ENCODE results near the gene MMP21. TPM values are rescaled to one million over a fixed set of nuclear protein-coding genes. Genes with fewer than 3 reads are reported as not detected.

The MMP21 gene
- polyA plus RNA-seq, 2 of the 4 experiments (the other 2 are of a cell fraction) = 0.04 TPM; not detected in 1

DNA sequence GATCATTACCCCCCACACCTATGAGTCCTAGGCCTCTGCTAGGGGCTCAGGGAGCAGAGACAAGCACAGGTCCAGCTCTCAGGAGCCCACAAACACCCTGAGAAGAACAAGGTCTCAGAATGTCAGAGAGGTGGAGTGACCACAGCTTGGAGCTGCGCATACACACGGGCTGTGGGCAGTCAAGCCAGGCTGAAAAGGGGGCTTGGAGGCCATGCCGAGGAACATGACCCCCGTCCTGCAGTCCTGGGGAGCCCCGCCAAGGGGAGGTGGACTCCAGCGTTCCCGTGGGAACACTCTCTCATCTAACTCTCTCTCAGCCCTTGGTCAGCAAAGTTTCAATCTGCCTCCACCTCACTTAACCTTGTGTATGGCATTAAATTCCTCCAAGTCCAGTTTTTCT lies 7.8 kb upstream of the MMP21 start:
- no peak for DNase-seq (ENCODE audit: low read depth in 1 of 2, low spot score in 1 of 2)
- ChIA-PET CTCF (no interaction called here), POLR2A (no interaction called here)
- no peak for ATAC-seq
- no peak for FAIRE-seq
- no peak for TF ChIP-seq POLR2A (IDR thresholded peaks at IDR 0.05; ENCODE audit: low read length)
- TF ChIP-seq KDM1A (IDR thresholded peaks at IDR 0.05; ENCODE audit: low read depth) = no peak
- TF ChIP-seq ZNF302 (CRISPR knock-in tag; IDR thresholded peaks at IDR 0.05) = no peak
- TF ChIP-seq TP53 (CRISPR knock-in tag; IDR thresholded peaks at IDR 0.05) = no peak
- no peak for TF ChIP-seq RNF2 (IDR thresholded peaks at IDR 0.05; ENCODE audit: borderline replicate concordance, low read depth)
- no peak for TF ChIP-seq ZC3H11A (IDR thresholded peaks at IDR 0.05)
- no peak for TF ChIP-seq ESRRA (IDR thresholded peaks at IDR 0.05; ENCODE audit: borderline replicate concordance, low read length)
- no peak for TF ChIP-seq TFCP2L1 (CRISPR knock-in tag; IDR thresholded peaks at IDR 0.05)
- TF ChIP-seq, protein P1, sequence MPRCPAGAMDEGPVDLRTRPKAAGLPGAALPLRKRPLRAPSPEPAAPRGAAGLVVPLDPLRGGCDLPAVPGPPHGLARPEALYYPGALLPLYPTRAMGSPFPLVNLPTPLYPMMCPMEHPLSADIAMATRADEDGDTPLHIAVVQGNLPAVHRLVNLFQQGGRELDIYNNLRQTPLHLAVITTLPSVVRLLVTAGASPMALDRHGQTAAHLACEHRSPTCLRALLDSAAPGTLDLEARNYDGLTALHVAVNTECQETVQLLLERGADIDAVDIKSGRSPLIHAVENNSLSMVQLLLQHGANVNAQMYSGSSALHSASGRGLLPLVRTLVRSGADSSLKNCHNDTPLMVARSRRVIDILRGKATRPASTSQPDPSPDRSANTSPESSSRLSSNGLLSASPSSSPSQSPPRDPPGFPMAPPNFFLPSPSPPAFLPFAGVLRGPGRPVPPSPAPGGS (IDR thresholded peaks at IDR 0.05) = no peak
- TF ChIP-seq, protein P2, sequence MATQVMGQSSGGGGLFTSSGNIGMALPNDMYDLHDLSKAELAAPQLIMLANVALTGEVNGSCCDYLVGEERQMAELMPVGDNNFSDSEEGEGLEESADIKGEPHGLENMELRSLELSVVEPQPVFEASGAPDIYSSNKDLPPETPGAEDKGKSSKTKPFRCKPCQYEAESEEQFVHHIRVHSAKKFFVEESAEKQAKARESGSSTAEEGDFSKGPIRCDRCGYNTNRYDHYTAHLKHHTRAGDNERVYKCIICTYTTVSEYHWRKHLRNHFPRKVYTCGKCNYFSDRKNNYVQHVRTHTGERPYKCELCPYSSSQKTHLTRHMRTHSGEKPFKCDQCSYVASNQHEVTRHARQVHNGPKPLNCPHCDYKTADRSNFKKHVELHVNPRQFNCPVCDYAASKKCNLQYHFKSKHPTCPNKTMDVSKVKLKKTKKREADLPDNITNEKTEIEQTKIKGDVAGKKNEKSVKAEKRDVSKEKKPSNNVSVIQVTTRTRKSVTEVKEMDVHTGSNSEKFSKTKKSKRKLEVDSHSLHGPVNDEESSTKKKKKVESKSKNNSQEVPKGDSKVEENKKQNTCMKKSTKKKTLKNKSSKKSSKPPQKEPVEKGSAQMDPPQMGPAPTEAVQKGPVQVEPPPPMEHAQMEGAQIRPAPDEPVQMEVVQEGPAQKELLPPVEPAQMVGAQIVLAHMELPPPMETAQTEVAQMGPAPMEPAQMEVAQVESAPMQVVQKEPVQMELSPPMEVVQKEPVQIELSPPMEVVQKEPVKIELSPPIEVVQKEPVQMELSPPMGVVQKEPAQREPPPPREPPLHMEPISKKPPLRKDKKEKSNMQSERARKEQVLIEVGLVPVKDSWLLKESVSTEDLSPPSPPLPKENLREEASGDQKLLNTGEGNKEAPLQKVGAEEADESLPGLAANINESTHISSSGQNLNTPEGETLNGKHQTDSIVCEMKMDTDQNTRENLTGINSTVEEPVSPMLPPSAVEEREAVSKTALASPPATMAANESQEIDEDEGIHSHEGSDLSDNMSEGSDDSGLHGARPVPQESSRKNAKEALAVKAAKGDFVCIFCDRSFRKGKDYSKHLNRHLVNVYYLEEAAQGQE (IDR thresholded peaks at IDR 0.05) = no peak
- TF ChIP-seq, protein P3, sequence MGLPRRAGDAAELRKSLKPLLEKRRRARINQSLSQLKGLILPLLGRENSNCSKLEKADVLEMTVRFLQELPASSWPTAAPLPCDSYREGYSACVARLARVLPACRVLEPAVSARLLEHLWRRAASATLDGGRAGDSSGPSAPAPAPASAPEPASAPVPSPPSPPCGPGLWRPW (IDR thresholded peaks at IDR 0.05) = no peak
- no peak for TF ChIP-seq SREBF2 (IDR thresholded peaks at IDR 0.05)
- TF ChIP-seq PHF8 (IDR thresholded peaks at IDR 0.05; ENCODE audit: borderline replicate concordance, low read depth) = no peak
- TF ChIP-seq, protein P4, sequence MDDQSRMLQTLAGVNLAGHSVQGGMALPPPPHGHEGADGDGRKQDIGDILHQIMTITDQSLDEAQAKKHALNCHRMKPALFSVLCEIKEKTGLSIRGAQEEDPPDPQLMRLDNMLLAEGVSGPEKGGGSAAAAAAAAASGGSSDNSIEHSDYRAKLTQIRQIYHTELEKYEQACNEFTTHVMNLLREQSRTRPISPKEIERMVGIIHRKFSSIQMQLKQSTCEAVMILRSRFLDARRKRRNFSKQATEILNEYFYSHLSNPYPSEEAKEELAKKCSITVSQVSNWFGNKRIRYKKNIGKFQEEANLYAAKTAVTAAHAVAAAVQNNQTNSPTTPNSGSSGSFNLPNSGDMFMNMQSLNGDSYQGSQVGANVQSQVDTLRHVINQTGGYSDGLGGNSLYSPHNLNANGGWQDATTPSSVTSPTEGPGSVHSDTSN (IDR thresholded peaks at IDR 0.05) = no peak
- TF ChIP-seq HOXB5 (CRISPR knock-in tag; IDR thresholded peaks at IDR 0.05) = no peak
- TF ChIP-seq, protein P5, sequence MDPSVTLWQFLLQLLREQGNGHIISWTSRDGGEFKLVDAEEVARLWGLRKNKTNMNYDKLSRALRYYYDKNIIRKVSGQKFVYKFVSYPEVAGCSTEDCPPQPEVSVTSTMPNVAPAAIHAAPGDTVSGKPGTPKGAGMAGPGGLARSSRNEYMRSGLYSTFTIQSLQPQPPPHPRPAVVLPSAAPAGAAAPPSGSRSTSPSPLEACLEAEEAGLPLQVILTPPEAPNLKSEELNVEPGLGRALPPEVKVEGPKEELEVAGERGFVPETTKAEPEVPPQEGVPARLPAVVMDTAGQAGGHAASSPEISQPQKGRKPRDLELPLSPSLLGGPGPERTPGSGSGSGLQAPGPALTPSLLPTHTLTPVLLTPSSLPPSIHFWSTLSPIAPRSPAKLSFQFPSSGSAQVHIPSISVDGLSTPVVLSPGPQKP (IDR thresholded peaks at IDR 0.05; ENCODE audit: low read depth, low read length) = no peak
- TF ChIP-seq MAFK (IDR thresholded peaks at IDR 0.05; ENCODE audit: partially characterized antibody) = no peak
- Histone ChIP-seq H3K4me2 (no peak overlapping the region), H3K4me3 (no peak overlapping the region), H3K4me1 (no peaks in the 10 kb centered on the region), H3K27ac (no peak overlapping the region), H3K9me3 (no peaks in the 10 kb centered on the region)
- 74% methylated on average over 7 of the region's 7 CpGs for WGBS (ENCODE audit: missing lambda C conversion rate)

DNA sequence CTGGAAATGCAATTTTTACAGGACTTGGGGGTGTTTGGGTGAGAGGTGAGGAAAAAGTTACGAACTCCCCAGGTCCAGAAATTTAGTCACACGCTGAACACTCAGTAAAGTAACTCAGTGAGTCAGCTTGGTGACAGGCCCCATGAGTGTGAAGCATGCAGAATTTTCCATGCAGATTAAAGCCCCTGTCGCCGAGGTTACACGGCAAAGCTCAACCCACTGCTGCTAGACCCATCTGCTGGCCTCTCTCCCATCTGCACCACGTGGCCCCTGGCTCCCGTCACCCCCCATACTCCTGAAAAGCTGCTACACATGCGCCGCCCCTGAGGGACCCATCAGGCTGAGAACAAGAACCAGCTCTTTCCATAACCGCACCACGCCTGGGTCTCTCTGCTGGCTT lies 7.0 kb upstream of the MMP21 start:
- FAIRE-seq (no peak), ATAC-seq (no peak; a peak in 1 of 6 replicates), DNase-seq (ENCODE audit: low read depth in 1 of 2, low spot score in 1 of 2) (no peak)
- ChIA-PET CTCF (interaction anchor here (1.9 kb wide), 1 partner anchor 11 kb away, joined by 5 read pairs; no protein-coding TSS in a partner anchor), POLR2A (no interaction called here)
- 76% methylated on average over 11 of the region's 11 CpGs for WGBS (ENCODE audit: missing lambda C conversion rate)
- H3K4me3 ChIP-seq = no peak overlapping the region
- no peak overlapping the region for H3K4me2 ChIP-seq
- H3K9me3 ChIP-seq = no peaks in the 10 kb centered on the region
- no peaks in the 10 kb centered on the region for H3K4me1 ChIP-seq
- H3K27ac ChIP-seq = no peak overlapping the region
- no peak for TF ChIP-seq FOXS1 (CRISPR knock-in tag; IDR thresholded peaks at IDR 0.05)
